ENCODE results near the gene OTUD3.
"Not testable (repeated sequence)": the region's sequence is repeated elsewhere in the genome, so short reads cannot be mapped to it uniquely, and the experiment has no call there.

Gene OTUD3

GRCh38 chr1:19869929-19870328 is 12.3 kb upstream of the OTUD3 start:
- DNase-seq = no peak

- DNase-seq = peak; percentile 50
Observed at GRCh38 chr1:19872190-19872589, 10.0 kb upstream of the OTUD3 start.

GRCh38 chr1:19877181-19877750 is 4.9 kb upstream of the OTUD3 start:
- DNase-seq = no peak

- no peak for DNase-seq
Observed at GRCh38 chr1:19877821-19878636, 4.2 kb upstream of the OTUD3 start.

- DNase-seq = no peak
Observed at GRCh38 chr1:19878637-19878985, 3.6 kb upstream of the OTUD3 start.

GRCh38 chr1:19879227-19879626 is 3.0 kb upstream of the OTUD3 start:
- no peak for DNase-seq

- DNase-seq = no peak
Observed at GRCh38 chr1:19879661-19880060, 2.5 kb upstream of the OTUD3 start.

GRCh38 chr1:19880841-19881240 is 1.4 kb upstream of the OTUD3 start:
- not testable (repeated sequence) for DNase-seq

GRCh38 chr1:19884312-19884711 is 2.1 kb downstream of the OTUD3 start:
- DNase-seq = no peak

- no peak for DNase-seq
Observed at GRCh38 chr1:19885821-19886220, 3.6 kb downstream of the OTUD3 start.

GRCh38 chr1:19888112-19888511 is 5.9 kb downstream of the OTUD3 start:
- DNase-seq = no peak

GRCh38 chr1:19889656-19890055 is 7.5 kb downstream of the OTUD3 start:
- DNase-seq = no peak

- DNase-seq = no peak
Observed at GRCh38 chr1:19892129-19892528, 9.9 kb downstream of the OTUD3 start.

GRCh38 chr1:19892628-19893168 is 10.5 kb downstream of the OTUD3 start:
- no peak for DNase-seq

- no peak for DNase-seq
Observed at GRCh38 chr1:19893687-19894086, 11.5 kb downstream of the OTUD3 start.

GRCh38 chr1:19894218-19894617 is 12.0 kb downstream of the OTUD3 start:
- no peak for DNase-seq

- no peak for DNase-seq
Observed at GRCh38 chr1:19901653-19902052, 19.5 kb downstream of the OTUD3 start.

- DNase-seq = no peak
Observed at GRCh38 chr1:19903621-19904020, 21.4 kb downstream of the OTUD3 start.

GRCh38 chr1:19907456-19907855 is 25.3 kb downstream of the OTUD3 start:
- no peak for DNase-seq

GRCh38 chr1:19909392-19909791 is 27.2 kb downstream of the OTUD3 start:
- no peak for DNase-seq

- DNase-seq = no peak
Observed at GRCh38 chr1:19909971-19910370, 27.8 kb downstream of the OTUD3 start.

- no peak for DNase-seq
Observed at GRCh38 chr1:19910650-19911049, 28.5 kb downstream of the OTUD3 start.

GRCh38 chr1:19918057-19918456 is 35.9 kb downstream of the OTUD3 start:
- DNase-seq = peak; percentile 69

GRCh38 chr1:19920132-19920710 is 38.0 kb downstream of the OTUD3 start:
- DNase-seq = no peak

Data from NCI-H1092 (cell line).